ENCODE results near the gene CHAT. TPM values are rescaled to one million over a fixed set of nuclear protein-coding genes. Genes with fewer than 3 reads are reported as not detected.

The CHAT gene
- total RNA-seq, 1 donor from 2014 or later = not detected

DNA sequence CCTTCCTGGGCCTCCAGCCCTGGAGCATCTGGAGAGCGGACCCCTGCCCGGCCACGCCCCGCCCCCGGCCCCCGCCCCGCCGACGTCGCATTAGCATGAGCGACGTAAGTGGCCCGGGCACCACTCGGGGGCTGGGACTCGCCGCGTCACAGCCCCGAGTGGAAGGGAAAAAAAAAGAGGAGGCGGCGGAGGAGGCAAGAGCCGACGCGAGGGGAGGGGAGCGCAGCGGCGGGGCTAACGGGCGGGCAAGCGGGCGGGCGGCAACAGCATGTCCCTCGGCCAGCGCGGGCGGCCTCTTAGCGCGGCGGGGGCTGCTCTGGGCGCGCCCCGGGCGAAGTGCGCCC is 3.8 kb upstream of the CHAT start, which contains the start of gene SLC18A3:
Gene SLC18A3 (plus strand): TSS at position 197 of the 344 bp plus-strand sequence. CDS start 431 bp downstream, outside the sequence.
- peaks cover 34% of the 10 kb centered on the region for H3K4me1 Mint-ChIP-seq
- H3K9ac ChIP-seq = no peak within 1 kb of the TSS
- H3K27ac ChIP-seq = no peak within 1 kb of the TSS
- H4K20me1 ChIP-seq (ENCODE audit: low read depth) = peaks cover 90% of the 10 kb centered on the region
- H3K4me3 ChIP-seq = peak within 1 kb of the TSS; percentile 45
- no peaks in the 10 kb centered on the region for H3K79me2 ChIP-seq (ENCODE audit: low read depth)
- peaks cover 3% of the 10 kb centered on the region for H3F3A ChIP-seq (ENCODE audit: low read depth)
- peaks cover 21% of the 10 kb centered on the region for H3K4me1 ChIP-seq
- H3K9me3 ChIP-seq (ENCODE audit: low read depth) = no peaks in the 10 kb centered on the region
- H3K36me3 ChIP-seq = no peaks in the 10 kb centered on the region
- peaks cover 79% of the 10 kb centered on the region for H3K27me3 Mint-ChIP-seq (ENCODE audit: insufficient read depth, low read depth)
- H3K4me3 Mint-ChIP-seq = peak within 1 kb of the TSS; percentile 82
- H3K9me3 Mint-ChIP-seq = peaks cover 3% of the 10 kb centered on the region
- DNase-seq (ENCODE audit: low spot score) = peak; percentile 63
- H3K27me3 ChIP-seq = peaks cover 100% of the 10 kb centered on the region
- peak within 1 kb of the TSS; percentile 90 for H3K4me2 ChIP-seq
- TF ChIP-seq CTCF (IDR thresholded peaks at IDR 0.05) (no peak), EZH2 (IDR thresholded peaks at IDR 0.05) (no peak), EZH2phosphoT487 (IDR thresholded peaks at IDR 0.05) (no peak)
- H3K27ac Mint-ChIP-seq = no peak within 1 kb of the TSS
- H3K36me3 Mint-ChIP-seq = no peaks in the 10 kb centered on the region
- H2AFZ ChIP-seq (replicated peaks) = no peak within 1 kb of the TSS

DNA sequence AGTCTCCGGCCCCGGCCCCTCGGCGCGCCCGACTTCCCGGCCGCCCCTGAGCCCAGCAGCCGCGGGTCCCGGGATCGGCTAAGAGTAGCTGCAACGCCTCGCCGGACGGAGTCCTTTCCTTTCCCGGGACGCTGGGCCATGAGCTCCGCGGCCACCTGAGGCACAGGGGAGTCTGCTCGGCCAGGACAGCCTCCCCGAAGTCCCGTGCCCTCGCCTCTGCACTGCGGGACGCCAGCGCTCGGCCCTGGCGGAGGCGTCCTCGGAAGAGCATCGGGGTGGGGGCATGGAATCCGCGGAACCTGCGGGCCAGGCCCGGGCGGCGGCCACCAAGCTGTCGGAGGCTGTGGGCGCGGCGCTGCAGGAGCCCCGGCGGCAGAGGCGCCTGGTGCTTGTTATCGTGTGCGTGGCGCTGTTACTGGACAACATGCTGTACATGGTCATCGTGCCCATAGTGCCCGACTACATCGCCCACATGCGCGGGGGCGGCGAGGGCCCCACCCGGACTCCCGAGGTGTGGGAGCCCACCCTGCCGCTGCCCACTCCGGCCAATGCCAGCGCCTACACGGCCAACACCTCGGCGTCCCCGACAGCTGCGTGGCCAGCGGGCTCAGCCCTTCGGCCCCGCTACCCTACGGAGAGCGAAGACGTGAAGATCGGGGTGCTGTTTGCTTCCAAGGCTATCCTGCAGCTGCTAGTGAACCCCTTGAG is 3.2 kb upstream of the CHAT start:
- H3K27me3 Mint-ChIP-seq (ENCODE audit: insufficient read depth, low read depth) = peaks cover 81% of the 10 kb centered on the region
- no peaks in the 10 kb centered on the region for H3K9me3 ChIP-seq (ENCODE audit: low read depth)
- H4K20me1 ChIP-seq (ENCODE audit: low read depth) = peaks cover 90% of the 10 kb centered on the region
- TF ChIP-seq EZH2 (IDR thresholded peaks at IDR 0.05) = peak; percentile 94
- TF ChIP-seq CTCF (IDR thresholded peaks at IDR 0.05) = no peak
- no peaks in the 10 kb centered on the region for H3K79me2 ChIP-seq (ENCODE audit: low read depth)
- H3F3A ChIP-seq (ENCODE audit: low read depth) = peaks cover 3% of the 10 kb centered on the region
- no peak overlapping the region for H3K27ac ChIP-seq
- H3K4me3 Mint-ChIP-seq = peak overlapping the region; percentile 79
- DNase-seq (ENCODE audit: low spot score) = no peak
- peaks cover 100% of the 10 kb centered on the region for H3K27me3 ChIP-seq
- H3K9me3 Mint-ChIP-seq = peaks cover 3% of the 10 kb centered on the region
- H3K4me1 Mint-ChIP-seq = peaks cover 32% of the 10 kb centered on the region
- no peak overlapping the region for H2AFZ ChIP-seq (replicated peaks)
- H3K4me3 ChIP-seq = peak overlapping the region; percentile 45
- no peak overlapping the region for H3K9ac ChIP-seq
- peaks cover 21% of the 10 kb centered on the region for H3K4me1 ChIP-seq
- no peaks in the 10 kb centered on the region for H3K36me3 Mint-ChIP-seq
- peak overlapping the region; percentile 90 for H3K4me2 ChIP-seq
- H3K27ac Mint-ChIP-seq = no peak overlapping the region
- H3K36me3 ChIP-seq = no peaks in the 10 kb centered on the region

DNA sequence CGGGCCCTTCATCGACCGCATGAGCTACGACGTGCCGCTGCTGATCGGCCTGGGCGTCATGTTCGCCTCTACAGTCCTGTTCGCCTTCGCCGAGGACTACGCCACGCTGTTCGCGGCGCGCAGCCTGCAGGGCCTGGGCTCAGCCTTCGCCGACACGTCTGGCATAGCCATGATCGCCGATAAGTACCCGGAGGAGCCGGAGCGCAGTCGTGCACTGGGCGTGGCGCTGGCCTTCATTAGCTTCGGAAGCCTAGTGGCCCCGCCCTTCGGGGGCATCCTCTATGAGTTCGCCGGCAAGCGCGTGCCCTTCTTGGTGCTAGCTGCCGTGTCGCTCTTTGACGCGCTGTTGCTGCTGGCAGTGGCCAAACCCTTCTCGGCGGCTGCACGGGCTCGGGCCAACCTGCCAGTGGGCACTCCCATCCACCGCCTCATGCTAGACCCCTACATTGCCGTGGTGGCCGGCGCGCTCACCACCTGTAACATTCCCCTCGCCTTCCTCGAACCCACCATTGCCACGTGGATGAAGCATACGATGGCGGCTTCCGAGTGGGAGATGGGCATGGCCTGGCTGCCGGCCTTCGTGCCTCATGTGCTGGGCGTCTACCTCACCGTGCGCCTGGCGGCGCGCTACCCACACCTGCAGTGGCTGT is 2.5 kb upstream of the CHAT start:
- DNase-seq (ENCODE audit: low spot score) = peak; percentile 77
- peaks cover 3% of the 10 kb centered on the region for H3F3A ChIP-seq (ENCODE audit: low read depth)
- peak overlapping the region; percentile 45 for H3K4me3 ChIP-seq
- H3K79me2 ChIP-seq (ENCODE audit: low read depth) = no peaks in the 10 kb centered on the region
- H3K4me1 ChIP-seq = peaks cover 21% of the 10 kb centered on the region
- H3K36me3 ChIP-seq = no peaks in the 10 kb centered on the region
- H4K20me1 ChIP-seq (ENCODE audit: low read depth) = peaks cover 83% of the 10 kb centered on the region
- H2AFZ ChIP-seq (replicated peaks) = no peak overlapping the region
- TF ChIP-seq CTCF (IDR thresholded peaks at IDR 0.05) (no peak), EZH2 (IDR thresholded peaks at IDR 0.05) (peak; percentile 87), EZH2phosphoT487 (IDR thresholded peaks at IDR 0.05) (peak; percentile 90)
- Mint-ChIP-seq H3K9me3 (peaks cover 3% of the 10 kb centered on the region), H3K4me3 (peak overlapping the region; percentile 79), H3K27me3 (ENCODE audit: insufficient read depth, low read depth) (peaks cover 83% of the 10 kb centered on the region), H3K4me1 (peaks cover 32% of the 10 kb centered on the region), H3K27ac (no peak overlapping the region), H3K36me3 (no peaks in the 10 kb centered on the region)
- peak overlapping the region; percentile 90 for H3K4me2 ChIP-seq
- peaks cover 100% of the 10 kb centered on the region for H3K27me3 ChIP-seq
- no peaks in the 10 kb centered on the region for H3K9me3 ChIP-seq (ENCODE audit: low read depth)
- H3K27ac ChIP-seq = no peak overlapping the region
- no peak overlapping the region for H3K9ac ChIP-seq
